ENCODE results near the gene MAP3K9. TPM values are rescaled to one million over a fixed set of nuclear protein-coding genes. Genes with fewer than 3 reads are reported as not detected.

MAP3K9 gene
- under 0.01 and 0.07 TPM in 2 replicates for total RNA-seq

GRCh38 chr14:70809225-70810219 is at the start of gene MAP3K9:
MAP3K9 (minus strand) TSS chr14:70809513; CDS start chr14:70809171, 342 bp downstream.

Other genes with a start within 250 kb of the MAP3K9 start
- gene MED6, start 208.9 kb downstream of the MAP3K9 start, total RNA-seq, result 41.0 and 50.7 TPM in 2 replicates
- gene TTC9, start 167.6 kb downstream of the MAP3K9 start, total RNA-seq, result 0.13 and 0.22 TPM in 2 replicates
- gene PCNX1, start 97.9 kb upstream of the MAP3K9 start, total RNA-seq, result 49.9 and 57.7 TPM in 2 replicates